Measurements from ENCODE around the gene CNIH2. TPM values are rescaled to one million over a fixed set of nuclear protein-coding genes. Genes with fewer than 3 reads are reported as not detected.

CNIH2 gene
- total and polyA plus RNA-seq, 2 of the 8 experiments (the other 6 are each of a cell fraction or from before 2014, with no cell fraction given), result 12.5 to 15.8 TPM

DNA sequence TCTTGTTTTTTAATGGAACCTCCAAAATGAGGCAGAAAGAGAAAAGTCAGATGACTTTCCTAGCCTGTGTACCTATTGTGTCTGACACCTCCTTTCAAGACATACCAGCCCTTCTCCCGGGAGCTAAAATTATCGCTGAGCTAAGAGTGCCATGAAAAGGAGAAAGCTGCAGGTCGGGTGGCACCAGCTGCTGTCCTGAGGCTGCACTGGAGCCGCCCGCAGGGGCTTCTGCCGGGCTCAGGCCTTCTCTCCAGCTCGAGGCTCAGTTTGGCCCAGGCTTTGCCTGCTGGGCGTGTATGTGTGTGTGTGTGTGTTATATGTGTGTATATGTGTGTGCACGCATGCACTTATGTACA, 37.2 kb upstream of the CNIH2 start:
- H2BK120ac ChIP-seq (replicated peaks; ENCODE audit: low read depth, low read length), result no peak overlapping the region
- H3K56ac ChIP-seq (replicated peaks; ENCODE audit: insufficient read length, low read depth, low read length), result no peak overlapping the region
- no peak overlapping the region for H2BK20ac ChIP-seq (ENCODE audit: low read length)
- no peak for DNase-seq (ENCODE audit: low read depth in 1 of 2, low spot score in 2 of 2)
- H3K4me1 ChIP-seq (replicated peaks in 1 of 4; ENCODE audit: control insufficient read depth in 3 of 4, insufficient read depth in 4 of 4, low read length in 3 of 4), result no peaks in the 10 kb centered on the region
- H3K23me2 ChIP-seq (ENCODE audit: low read depth, low read length), result no peaks in the 10 kb centered on the region
- no peak for FAIRE-seq
- no peak overlapping the region for H2AFZ ChIP-seq (ENCODE audit: low read length)
- TF ChIP-seq, protein P1, sequence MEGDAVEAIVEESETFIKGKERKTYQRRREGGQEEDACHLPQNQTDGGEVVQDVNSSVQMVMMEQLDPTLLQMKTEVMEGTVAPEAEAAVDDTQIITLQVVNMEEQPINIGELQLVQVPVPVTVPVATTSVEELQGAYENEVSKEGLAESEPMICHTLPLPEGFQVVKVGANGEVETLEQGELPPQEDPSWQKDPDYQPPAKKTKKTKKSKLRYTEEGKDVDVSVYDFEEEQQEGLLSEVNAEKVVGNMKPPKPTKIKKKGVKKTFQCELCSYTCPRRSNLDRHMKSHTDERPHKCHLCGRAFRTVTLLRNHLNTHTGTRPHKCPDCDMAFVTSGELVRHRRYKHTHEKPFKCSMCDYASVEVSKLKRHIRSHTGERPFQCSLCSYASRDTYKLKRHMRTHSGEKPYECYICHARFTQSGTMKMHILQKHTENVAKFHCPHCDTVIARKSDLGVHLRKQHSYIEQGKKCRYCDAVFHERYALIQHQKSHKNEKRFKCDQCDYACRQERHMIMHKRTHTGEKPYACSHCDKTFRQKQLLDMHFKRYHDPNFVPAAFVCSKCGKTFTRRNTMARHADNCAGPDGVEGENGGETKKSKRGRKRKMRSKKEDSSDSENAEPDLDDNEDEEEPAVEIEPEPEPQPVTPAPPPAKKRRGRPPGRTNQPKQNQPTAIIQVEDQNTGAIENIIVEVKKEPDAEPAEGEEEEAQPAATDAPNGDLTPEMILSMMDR (IDR thresholded peaks at IDR 0.05; ENCODE audit: control extremely low read depth in 1 of 3, insufficient read depth in 1 of 3, low read depth in 1 of 3, low read length in 3 of 3), result no peak
- TF ChIP-seq KDM4A (IDR thresholded peaks at IDR 0.05; ENCODE audit: low read depth, low read length, severe bottlenecking) (no peak), RBBP5 (IDR thresholded peaks at IDR 0.05; ENCODE audit: borderline replicate concordance, low read depth, low read length) (no peak), SP4 (IDR thresholded peaks at IDR 0.05; ENCODE audit: low read length) (no peak), TBP (IDR thresholded peaks at IDR 0.05; ENCODE audit: low read depth, low read length) (no peak), SIN3A (conservative IDR thresholded peaks at IDR 0.05 in 1 of 2, IDR thresholded peaks at IDR 0.05 in 1 of 2; ENCODE audit: low read depth in 1 of 2, low read length in 2 of 2) (no peak)
- TF ChIP-seq, protein P2, sequence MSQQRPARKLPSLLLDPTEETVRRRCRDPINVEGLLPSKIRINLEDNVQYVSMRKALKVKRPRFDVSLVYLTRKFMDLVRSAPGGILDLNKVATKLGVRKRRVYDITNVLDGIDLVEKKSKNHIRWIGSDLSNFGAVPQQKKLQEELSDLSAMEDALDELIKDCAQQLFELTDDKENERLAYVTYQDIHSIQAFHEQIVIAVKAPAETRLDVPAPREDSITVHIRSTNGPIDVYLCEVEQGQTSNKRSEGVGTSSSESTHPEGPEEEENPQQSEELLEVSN (IDR thresholded peaks at IDR 0.05), result no peak
- TF ChIP-seq, protein P3, sequence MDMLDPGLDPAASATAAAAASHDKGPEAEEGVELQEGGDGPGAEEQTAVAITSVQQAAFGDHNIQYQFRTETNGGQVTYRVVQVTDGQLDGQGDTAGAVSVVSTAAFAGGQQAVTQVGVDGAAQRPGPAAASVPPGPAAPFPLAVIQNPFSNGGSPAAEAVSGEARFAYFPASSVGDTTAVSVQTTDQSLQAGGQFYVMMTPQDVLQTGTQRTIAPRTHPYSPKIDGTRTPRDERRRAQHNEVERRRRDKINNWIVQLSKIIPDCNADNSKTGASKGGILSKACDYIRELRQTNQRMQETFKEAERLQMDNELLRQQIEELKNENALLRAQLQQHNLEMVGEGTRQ (IDR thresholded peaks at IDR 0.05; ENCODE audit: low read length), result no peak
- no peak overlapping the region for H3K4me3 ChIP-seq (ENCODE audit: extremely low read depth in 1 of 4, insufficient read depth in 2 of 4, low read depth in 3 of 4, low read length in 4 of 4)
- no peak overlapping the region for H3K27ac ChIP-seq (ENCODE audit: low read depth, low read length)
- H3K36me3 ChIP-seq (ENCODE audit: control insufficient read depth in 2 of 4, insufficient read depth in 4 of 4, low read length in 3 of 4), result peaks cover 0 to 6% (median 0%) of the 10 kb centered on the region in 4 experiments; a peak in 1 of 8 replicates
- no peak overlapping the region for H4K8ac ChIP-seq (ENCODE audit: extremely low read depth, insufficient read depth, low read length)
- no peak overlapping the region for H3K18ac ChIP-seq (ENCODE audit: extremely low read depth, low read length)
- H3K79me2 ChIP-seq (ENCODE audit: control insufficient read depth in 1 of 2, insufficient read depth in 2 of 2, low read length in 2 of 2), result no peaks in the 10 kb centered on the region
- no peak overlapping the region for H3K9ac ChIP-seq (replicated peaks in 1 of 4; ENCODE audit: extremely low read depth in 1 of 4, low read depth in 3 of 4, low read length in 3 of 4)
- no peak overlapping the region for H2AK5ac ChIP-seq (ENCODE audit: low read depth, low read length)
- H3K14ac ChIP-seq (ENCODE audit: insufficient read length), result no peak overlapping the region
- no peak overlapping the region for H3K23ac ChIP-seq (ENCODE audit: insufficient read length)
- H3K27me3 ChIP-seq (replicated peaks in 1 of 4; ENCODE audit: control insufficient read depth in 3 of 4, extremely low read depth in 1 of 4, insufficient read depth in 3 of 4, low read length in 3 of 4), result no peaks in the 10 kb centered on the region
- H4K5ac ChIP-seq (ENCODE audit: insufficient read length, low read depth, low read length), result no peak overlapping the region
- H3K4ac ChIP-seq (replicated peaks; ENCODE audit: insufficient read length, low read depth, low read length), result no peak overlapping the region
- no peak overlapping the region for H2BK5ac ChIP-seq (ENCODE audit: low read depth, low read length)
- 0 out of 2 replicates have a peak overlapping the region, but pooled peaks have one; percentile 29 for H2BK15ac ChIP-seq (ENCODE audit: low read length)
- no peak overlapping the region for H3K4me2 ChIP-seq (ENCODE audit: insufficient read depth in 1 of 2, low read depth in 2 of 2, low read length in 2 of 2)
- H3K79me1 ChIP-seq (ENCODE audit: low read depth, low read length), result no peaks in the 10 kb centered on the region
- CTCF ChIA-PET (ENCODE audit: partially characterized antibody), result interaction anchor here (1.1 to 12.4 kb wide), 7 partner anchors 10 to 107 kb away, joined by 3 to 123 read pairs (median 7); no protein-coding TSS in a partner anchor
- H4K20me1 ChIP-seq (replicated peaks in 1 of 2; ENCODE audit: control insufficient read depth in 1 of 2, insufficient read depth in 2 of 2, low read length in 2 of 2), result peaks cover 0 to 4% of the 10 kb centered on the region in 2 experiments
- H4K91ac ChIP-seq (replicated peaks; ENCODE audit: insufficient read length, low read length), result no peak overlapping the region
- H3K9me3 ChIP-seq (ENCODE audit: insufficient read depth in 2 of 2, low read depth in 1 of 2, low read length in 1 of 2), result no peaks in the 10 kb centered on the region
- 86% methylated on average over 9 of the region's 9 CpGs; no CpG with 5 or more reads in 1 of the 2 experiments for WGBS, 2 experiments (ENCODE audit: extremely low coverage in 1 of 2, insufficient coverage in 1 of 2, insufficient read length in 1 of 2, insufficient replicate concordance in 2 of 2, low coverage in 1 of 2, low lambda C conversion rate in 2 of 2, missing lambda C conversion rate in 1 of 2)
- H2BK12ac ChIP-seq (ENCODE audit: low read depth, low read length), result no peak overlapping the region
- POLR2A ChIA-PET (ENCODE audit: partially characterized antibody), result interaction anchor here (1.3 to 2.1 kb wide), 3 partner anchors 9 to 23 kb away, joined by 3 to 7 read pairs (median 6); no protein-coding TSS in a partner anchor

All from H1 (cell line).